SK-N-SH treated with all-trans-retinoic acid at 6 μM for 48 hours (cell line): Measurements from ENCODE around the gene ERC1.

Experiments
- ATAC-seq: fragments of 200-7000 bp; cut with Tn5 transposase; 3 replicates; pipeline ENCODE4 v1.9.1; 2020; ENCODE audit warnings: mild to moderate bottlenecking, moderate library complexity
- ARNTL ChIP-seq: fragments of 450-650 bp; formaldehyde crosslinking; IDR thresholded peaks from 2 replicates; pipeline ENCODE4 v1.5.0; 2020; ENCODE audit warnings: low read depth, mild to moderate bottlenecking, moderate library complexity, borderline replicate concordance
- BACH2 ChIP-seq: fragments of 250-450 bp; sonication (Bioruptor Pico); IDR thresholded peaks from 2 replicates; pipeline ENCODE4 v1.9.0; 2021; ENCODE audit warnings: mild to moderate bottlenecking, borderline replicate concordance
- CREB5 ChIP-seq: fragments of 250-450 bp; sonication (Bioruptor Pico); IDR thresholded peaks from 2 replicates; pipeline ENCODE4 v1.5.1; 2020; ENCODE audit warnings: low read depth, mild to moderate bottlenecking, moderate library complexity
- CSDC2 ChIP-seq: fragments of 250-450 bp; sonication (Bioruptor Pico); IDR thresholded peaks from 2 replicates; pipeline ENCODE4 v1.5.0; 2020; ENCODE audit warnings: mild to moderate bottlenecking, moderate library complexity
- CSRNP3 ChIP-seq: fragments of 250-450 bp; sonication (Bioruptor Pico); IDR thresholded peaks from 2 replicates; pipeline ENCODE4 v1.5.1; 2021; ENCODE audit warnings: mild to moderate bottlenecking, moderate library complexity
- ISL1 ChIP-seq: fragments of 250-450 bp; sonication (Bioruptor Pico); IDR thresholded peaks from 2 replicates; pipeline ENCODE4 v2.1.2; 2022; ENCODE audit warnings: mild to moderate bottlenecking, moderate library complexity
- OSR1 ChIP-seq: fragments of 250-450 bp; sonication (Bioruptor Pico); IDR thresholded peaks from 2 replicates; pipeline ENCODE4 v1.8.0; 2022; ENCODE audit warnings: moderate library complexity, mild to moderate bottlenecking, inconsistent platforms
- PATZ1 ChIP-seq: fragments of 250-450 bp; sonication (Bioruptor Pico); IDR thresholded peaks from 2 replicates; pipeline ENCODE4 v1.8.0; 2020; ENCODE audit warnings: mild to moderate bottlenecking, moderate library complexity, borderline replicate concordance
- PPARA ChIP-seq: fragments of 250-450 bp; sonication (Bioruptor Pico); IDR thresholded peaks from 2 replicates; pipeline ENCODE4 v1.5.0; 2020; ENCODE audit warnings: mild to moderate bottlenecking, borderline replicate concordance
- RARB ChIP-seq: fragments of 250-450 bp; sonication (Bioruptor Pico); IDR thresholded peaks from 2 replicates; pipeline ENCODE4 v1.8.0; 2021; ENCODE audit warnings: mild to moderate bottlenecking, moderate library complexity
- SNAI2 ChIP-seq: fragments of 250-450 bp; sonication (Bioruptor Pico); IDR thresholded peaks from 2 replicates; pipeline ENCODE4 v1.5.0; 2020; ENCODE audit warnings: mild to moderate bottlenecking, moderate library complexity
- TCF4 ChIP-seq: fragments of 250-450 bp; sonication (Bioruptor Pico); IDR thresholded peaks from 2 replicates; pipeline ENCODE4 v1.8.0; 2021; ENCODE audit warnings: mild to moderate bottlenecking, moderate library complexity, borderline replicate concordance
- TSHZ2 ChIP-seq: fragments of 250-450 bp; sonication (Bioruptor Pico); IDR thresholded peaks from 2 replicates; pipeline ENCODE4 v1.5.0; 2020; ENCODE audit warnings: mild to moderate bottlenecking, moderate library complexity
- ZC3H10 ChIP-seq: fragments of 250-450 bp; sonication (Bioruptor Pico); IDR thresholded peaks from 2 replicates; pipeline ENCODE4 v1.5.1; 2021; ENCODE audit warnings: mild to moderate bottlenecking, moderate library complexity
- ZFP30 ChIP-seq: fragments of 450-650 bp; formaldehyde crosslinking; IDR thresholded peaks from 2 replicates; pipeline ENCODE4 v1.5.0; 2022; ENCODE audit warnings: mild to moderate bottlenecking, moderate library complexity
- ZNF565 ChIP-seq: fragments of 450-650 bp; formaldehyde crosslinking; conservative IDR thresholded peaks from 2 replicates; pipeline ENCODE4 v1.5.0; 2020; ENCODE audit warnings: low read depth, mild to moderate bottlenecking, moderate library complexity
- ZNF70 ChIP-seq: fragments of 450-650 bp; formaldehyde crosslinking; IDR thresholded peaks from 2 replicates; pipeline ENCODE4 v1.5.0; 2020; ENCODE audit warnings: mild to moderate bottlenecking, moderate library complexity
- ZNF8 ChIP-seq: fragments of 450-650 bp; formaldehyde crosslinking; IDR thresholded peaks from 2 replicates; pipeline ENCODE4 v1.5.0; 2020; ENCODE audit warnings: mild to moderate bottlenecking, moderate library complexity

The ERC1 gene

GRCh38 chr12:1182069-1182468, 191.0 kb downstream of the ERC1 start:
- TF ChIP-seq ZC3H10 (CRISPR knock-in tag), result no peak
- TF ChIP-seq TCF4 (CRISPR knock-in tag), result no peak
- TF ChIP-seq ZNF70, result no peak
- TF ChIP-seq OSR1 (CRISPR knock-in tag), result no peak
- TF ChIP-seq TSHZ2, result no peak
- no peak for TF ChIP-seq CREB5
- no peak for TF ChIP-seq ZFP30
- no peak for TF ChIP-seq CSRNP3
- ATAC-seq, result no peak

GRCh38 chr12:1184402-1184801, 193.4 kb downstream of the ERC1 start:
- peak; percentile 72 for ATAC-seq
- TF ChIP-seq CSRNP3 (no peak), ISL1 (CRISPR knock-in tag) (peak; percentile 58), ZC3H10 (CRISPR knock-in tag) (no peak), ZNF70 (no peak), ZNF565 (CRISPR knock-in tag) (no peak)

GRCh38 chr12:1185460-1186182, 194.6 kb downstream of the ERC1 start:
- ATAC-seq, result no peak
- TF ChIP-seq OSR1 (CRISPR knock-in tag) (no peak), CSRNP3 (no peak), PATZ1 (CRISPR knock-in tag) (no peak), TSHZ2 (no peak), ARNTL (no peak), ZFP30 (no peak), SNAI2 (CRISPR knock-in tag) (no peak), ZNF8 (CRISPR knock-in tag) (no peak), RARB (no peak), CREB5 (no peak), ZC3H10 (CRISPR knock-in tag) (no peak), PPARA (no peak), ZNF70 (no peak), CSDC2 (CRISPR knock-in tag) (no peak), ZNF565 (CRISPR knock-in tag) (no peak), BACH2 (CRISPR knock-in tag) (no peak), TCF4 (CRISPR knock-in tag) (no peak)
